K562 treated with DMSO at 1 percent for 4 hours (cell line): ENCODE results near the gene EXOC3. TPM values are rescaled to one million over a fixed set of nuclear protein-coding genes. Genes with fewer than 3 reads are reported as not detected.

Source experiments
- total RNA-seq: library from RNA; unstranded; fragments of 300-600 nt; gene quantifications from 2 replicates; pipeline ENCODE4 v1.2.3, GENCODE V29; 2022; ENCODE audit not compliant: insufficient read depth

The EXOC3 gene
- total RNA-seq = 27.2 and 28.9 TPM in 2 replicates

DNA sequence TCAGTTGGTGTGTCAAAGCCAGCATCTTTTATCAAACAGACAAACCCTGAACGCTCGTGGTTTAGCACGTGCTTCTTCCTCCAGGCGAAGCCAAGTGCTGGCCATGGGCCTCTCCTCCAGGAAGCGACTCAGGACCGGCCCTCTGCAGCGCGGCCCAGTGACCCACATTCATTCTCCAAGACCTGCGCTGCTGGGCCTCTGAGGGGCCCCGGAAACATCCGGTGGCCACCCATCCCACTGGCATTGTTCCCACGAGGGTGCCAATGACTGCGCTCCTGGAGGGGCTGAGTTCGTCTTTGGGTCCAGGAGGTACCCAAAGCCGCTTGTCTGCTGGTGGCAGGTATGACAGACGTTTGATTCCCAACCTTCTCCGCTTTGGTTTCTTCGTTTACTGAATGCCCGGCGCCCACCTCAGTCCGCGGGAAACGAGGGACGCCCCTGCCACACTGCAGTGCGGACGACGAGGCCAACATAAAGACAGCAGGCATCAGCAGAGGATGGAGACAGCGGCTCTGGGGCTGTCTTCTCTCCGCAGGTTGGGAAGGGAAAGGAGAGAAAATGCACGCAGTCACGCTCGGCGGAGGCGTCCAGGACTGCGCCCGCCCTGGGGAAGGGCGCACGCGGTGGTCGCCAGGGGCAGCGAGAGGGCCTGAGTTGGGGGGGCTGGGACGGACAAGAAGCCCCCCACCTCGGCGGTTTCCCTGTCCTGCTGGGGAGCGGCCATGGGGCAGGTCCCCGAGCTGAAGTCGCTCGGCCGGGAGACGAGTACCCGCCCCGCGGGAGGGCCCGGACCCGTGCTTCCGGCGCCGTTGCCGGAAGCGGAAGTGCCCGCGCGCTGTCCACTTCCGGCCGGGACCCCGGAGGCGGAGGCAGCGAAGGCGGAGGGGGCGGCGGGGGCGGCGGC is at the start of gene EXOC3:
TSS of gene EXOC3 (plus strand) at position 842 of the 904 bp plus-strand sequence. CDS start 3,030 bp downstream, outside the sequence.

Other genes starting within 250 kb of the EXOC3 start
- 3.3 and 4.7 TPM in 2 replicates for gene CCDC127, start 225.0 kb upstream of the EXOC3 start, total RNA-seq
- 86.7 and 114 TPM in 2 replicates for gene SDHA, start 224.9 kb upstream of the EXOC3 start, total RNA-seq
- 117 and 133 TPM in 2 replicates for gene PDCD6, start 171.5 kb upstream of the EXOC3 start, total RNA-seq
- 2.6 and 5.8 TPM in 2 replicates for gene AHRR, start 121.5 kb upstream of the EXOC3 start, total RNA-seq
- 2.8 and 3.3 TPM in 2 replicates for gene SLC9A3, start 81.3 kb downstream of the EXOC3 start, total RNA-seq
- gene CEP72, start 169.2 kb downstream of the EXOC3 start, total RNA-seq = 4.1 and 6.1 TPM in 2 replicates